Lower leg skin (tissue), 3 donors: ENCODE measurements around the gene DCDC2B.

Experiments
- POLR2A ChIP-seq, 2 donors: fragments of 450-650 bp; IDR thresholded peaks; one replicate each; pipeline ENCODE4 v1.6.1; 2016 to 2017; ENCODE audit warnings: antibody characterized with exemption in 2 of 2, mild to moderate bottlenecking in 1 of 2, moderate library complexity in 1 of 2
- TF ChIP-seq, protein P1 (sequence below), 3 donors: fragments of 450-650 bp; IDR thresholded peaks; one replicate each; pipeline ENCODE4 v1.5.1; 2016; ENCODE audit warnings: antibody characterized with exemption in 3 of 3, mild to moderate bottlenecking in 3 of 3, moderate library complexity in 2 of 3

DNA sequence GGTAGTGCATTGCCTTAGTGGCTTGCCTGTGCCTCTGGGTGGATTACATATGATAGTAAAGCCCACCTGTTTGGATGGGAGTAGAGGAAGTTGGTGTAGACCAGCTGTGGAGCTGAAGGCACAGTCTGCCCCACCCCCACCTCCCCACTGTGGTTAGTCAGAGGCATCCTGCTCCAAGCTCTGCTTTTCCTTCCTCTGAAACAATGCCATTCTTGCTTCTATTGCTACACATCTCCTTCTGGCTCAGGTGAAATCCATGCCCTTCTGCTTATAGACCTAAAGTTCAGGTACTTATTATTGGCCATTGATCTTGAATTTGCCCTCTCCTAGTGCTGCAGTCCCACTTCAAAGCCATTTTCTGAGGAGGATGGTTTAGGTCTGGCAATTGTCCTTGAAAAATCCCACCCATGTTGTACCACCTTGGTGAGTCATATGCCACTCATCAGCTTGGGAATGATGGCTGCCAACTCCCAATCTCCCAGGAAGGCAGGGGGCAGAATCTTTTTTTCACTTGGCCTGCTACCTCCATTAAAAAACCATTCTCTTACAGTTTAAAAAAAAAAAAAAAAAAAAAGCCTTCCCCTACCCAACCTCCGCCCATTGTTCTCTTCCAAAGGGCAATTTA is 36.2 kb upstream of the DCDC2B start:
- TF ChIP-seq, protein P1, sequence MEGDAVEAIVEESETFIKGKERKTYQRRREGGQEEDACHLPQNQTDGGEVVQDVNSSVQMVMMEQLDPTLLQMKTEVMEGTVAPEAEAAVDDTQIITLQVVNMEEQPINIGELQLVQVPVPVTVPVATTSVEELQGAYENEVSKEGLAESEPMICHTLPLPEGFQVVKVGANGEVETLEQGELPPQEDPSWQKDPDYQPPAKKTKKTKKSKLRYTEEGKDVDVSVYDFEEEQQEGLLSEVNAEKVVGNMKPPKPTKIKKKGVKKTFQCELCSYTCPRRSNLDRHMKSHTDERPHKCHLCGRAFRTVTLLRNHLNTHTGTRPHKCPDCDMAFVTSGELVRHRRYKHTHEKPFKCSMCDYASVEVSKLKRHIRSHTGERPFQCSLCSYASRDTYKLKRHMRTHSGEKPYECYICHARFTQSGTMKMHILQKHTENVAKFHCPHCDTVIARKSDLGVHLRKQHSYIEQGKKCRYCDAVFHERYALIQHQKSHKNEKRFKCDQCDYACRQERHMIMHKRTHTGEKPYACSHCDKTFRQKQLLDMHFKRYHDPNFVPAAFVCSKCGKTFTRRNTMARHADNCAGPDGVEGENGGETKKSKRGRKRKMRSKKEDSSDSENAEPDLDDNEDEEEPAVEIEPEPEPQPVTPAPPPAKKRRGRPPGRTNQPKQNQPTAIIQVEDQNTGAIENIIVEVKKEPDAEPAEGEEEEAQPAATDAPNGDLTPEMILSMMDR (IDR thresholded peaks at IDR 0.05): no peak
- no peak for TF ChIP-seq POLR2A (IDR thresholded peaks at IDR 0.05)
